HG03135 (cell line): ENCODE data around the gene CD209.
"Not testable (repeated sequence)": the region's sequence is repeated elsewhere in the genome, so short reads cannot be mapped to it uniquely, and the experiment has no call there.

Experiments
- ATAC-seq: cut with Tn5 transposase; IDR thresholded peaks from one replicate; pipeline ENCODE4 v1.9.1; 2021; ENCODE audit warnings: mild to moderate bottlenecking, moderate library complexity; ENCODE audit not compliant: unreplicated experiment

Gene CD209

GRCh38 chr19:7769171-7769570 lies 21.8 kb upstream of the CD209 start:
- ATAC-seq = no peak

- no peak for ATAC-seq
These were observed 20.2 kb upstream of the CD209 start for GRCh38 chr19:7767487-7767886.

- ATAC-seq = no peak
These were observed 19.2 kb upstream of the CD209 start for GRCh38 chr19:7766535-7766934.

- ATAC-seq = not testable (repeated sequence)
These were observed 17.7 kb upstream of the CD209 start for GRCh38 chr19:7765043-7765442.

- ATAC-seq = not testable (repeated sequence)
These were observed 16.8 kb upstream of the CD209 start for GRCh38 chr19:7764157-7764556.

- no peak for ATAC-seq
These were observed 16.4 kb upstream of the CD209 start for GRCh38 chr19:7763696-7764095.

- no peak for ATAC-seq
These were observed 15.5 kb upstream of the CD209 start, which contains the start of gene CLEC4M for GRCh38 chr19:7762719-7763293. Gene CLEC4M, plus strand, starts transcription at chr19:7763243. Its CDS starts 24 bp downstream, at chr19:7763267.

GRCh38 chr19:7759156-7759555 lies 11.8 kb upstream of the CD209 start:
- ATAC-seq = no peak

GRCh38 chr19:7757358-7757757 lies 10.0 kb upstream of the CD209 start:
- ATAC-seq = no peak

GRCh38 chr19:7756258-7756657 lies 8.9 kb upstream of the CD209 start:
- ATAC-seq = no peak

GRCh38 chr19:7751157-7751783 lies 3.9 kb upstream of the CD209 start:
- ATAC-seq = no peak

- no peak for ATAC-seq
These were observed 1.4 kb upstream of the CD209 start for GRCh38 chr19:7748756-7749155.

GRCh38 chr19:7748171-7748570 lies 837 bp upstream of the CD209 start:
- ATAC-seq = no peak

GRCh38 chr19:7746306-7746705 lies 1.0 kb downstream of the CD209 start:
- not testable (repeated sequence) for ATAC-seq

- ATAC-seq = no peak
These were observed 2.3 kb downstream of the CD209 start for GRCh38 chr19:7744871-7745650.

GRCh38 chr19:7744199-7744786 lies 3.0 kb downstream of the CD209 start:
- ATAC-seq = no peak

GRCh38 chr19:7743425-7743841 lies 3.9 kb downstream of the CD209 start:
- peak; percentile 77 for ATAC-seq

- no peak for ATAC-seq
These were observed 4.3 kb downstream of the CD209 start for GRCh38 chr19:7742991-7743390.

- no peak for ATAC-seq
These were observed 4.8 kb downstream of the CD209 start for GRCh38 chr19:7742575-7742974.

- no peak for ATAC-seq
These were observed 6.7 kb downstream of the CD209 start for GRCh38 chr19:7740682-7741054.

- ATAC-seq = no peak
These were observed 7.3 kb downstream of the CD209 start for GRCh38 chr19:7739801-7740681.
